Epidermal melanocyte (primary cell): ENCODE data around the gene PCDHGB7.
"Not testable (repeated sequence)": the region's sequence is repeated elsewhere in the genome, so short reads cannot be mapped to it uniquely, and the experiment has no call there.

Source experiments
- DNase-seq: peaks from one replicate; pipeline ENCODE4 v3.0.0; 2011; ENCODE audit warnings: low spot score; ENCODE audit not compliant: insufficient read length

Gene PCDHGB7

DNA sequence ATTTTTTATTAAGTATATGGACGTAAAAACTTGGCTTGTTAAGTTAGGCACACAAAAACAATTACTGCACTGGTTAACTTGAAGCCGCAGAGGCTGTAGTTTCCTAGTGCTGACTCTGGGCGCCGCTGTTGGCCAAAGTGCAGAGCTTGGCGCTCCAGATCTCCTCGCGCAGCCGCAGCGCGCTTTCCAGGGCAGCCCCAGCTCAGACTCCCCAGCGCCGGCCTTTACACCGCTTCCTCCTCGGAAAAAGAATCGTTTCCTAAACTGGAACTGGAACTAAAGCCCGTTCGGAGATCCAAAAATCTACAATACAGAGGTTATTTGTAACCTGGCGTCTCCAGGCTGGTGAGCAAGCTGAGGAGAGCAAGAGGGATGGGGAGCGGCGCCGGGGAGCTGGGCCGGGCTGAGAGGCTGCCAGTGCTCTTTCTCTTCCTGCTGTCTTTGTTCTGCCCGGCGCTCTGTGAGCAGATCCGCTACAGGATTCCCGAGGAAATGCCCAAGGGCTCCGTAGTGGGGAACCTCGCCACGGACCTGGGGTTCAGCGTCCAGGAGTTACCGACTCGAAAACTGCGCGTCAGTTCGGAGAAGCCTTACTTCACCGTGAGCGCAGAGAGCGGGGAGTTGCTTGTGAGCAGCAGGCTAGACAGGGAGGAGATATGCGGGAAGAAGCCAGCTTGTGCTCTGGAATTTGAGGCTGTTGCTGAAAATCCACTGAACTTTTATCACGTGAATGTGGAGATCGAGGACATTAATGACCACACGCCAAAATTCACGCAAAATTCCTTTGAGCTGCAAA is 19.5 kb upstream of the PCDHGB7 start, which contains the start of gene PCDHGB5:
TSS of gene PCDHGB5 (plus strand) at position 192 of the 796 bp plus-strand sequence. CDS start at position 373, 181 bp downstream.
- not testable (repeated sequence) for DNase-seq

DNA sequence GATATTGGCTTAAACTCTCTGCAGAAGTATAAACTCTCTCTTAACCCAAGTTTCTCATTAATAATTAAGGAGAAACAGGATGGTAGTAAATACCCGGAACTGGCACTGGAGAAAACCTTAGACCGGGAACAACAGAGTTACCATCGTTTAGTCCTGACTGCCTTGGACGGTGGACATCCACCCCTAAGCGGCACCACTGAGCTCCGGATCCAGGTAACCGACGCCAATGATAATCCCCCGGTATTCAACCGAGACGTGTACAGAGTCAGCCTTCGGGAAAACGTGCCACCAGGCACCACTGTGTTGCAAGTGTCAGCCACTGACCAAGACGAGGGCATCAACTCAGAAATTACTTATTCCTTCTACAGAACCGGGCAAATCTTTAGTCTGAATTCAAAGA is 18.9 kb upstream of the PCDHGB7 start:
- no peak for DNase-seq

DNA sequence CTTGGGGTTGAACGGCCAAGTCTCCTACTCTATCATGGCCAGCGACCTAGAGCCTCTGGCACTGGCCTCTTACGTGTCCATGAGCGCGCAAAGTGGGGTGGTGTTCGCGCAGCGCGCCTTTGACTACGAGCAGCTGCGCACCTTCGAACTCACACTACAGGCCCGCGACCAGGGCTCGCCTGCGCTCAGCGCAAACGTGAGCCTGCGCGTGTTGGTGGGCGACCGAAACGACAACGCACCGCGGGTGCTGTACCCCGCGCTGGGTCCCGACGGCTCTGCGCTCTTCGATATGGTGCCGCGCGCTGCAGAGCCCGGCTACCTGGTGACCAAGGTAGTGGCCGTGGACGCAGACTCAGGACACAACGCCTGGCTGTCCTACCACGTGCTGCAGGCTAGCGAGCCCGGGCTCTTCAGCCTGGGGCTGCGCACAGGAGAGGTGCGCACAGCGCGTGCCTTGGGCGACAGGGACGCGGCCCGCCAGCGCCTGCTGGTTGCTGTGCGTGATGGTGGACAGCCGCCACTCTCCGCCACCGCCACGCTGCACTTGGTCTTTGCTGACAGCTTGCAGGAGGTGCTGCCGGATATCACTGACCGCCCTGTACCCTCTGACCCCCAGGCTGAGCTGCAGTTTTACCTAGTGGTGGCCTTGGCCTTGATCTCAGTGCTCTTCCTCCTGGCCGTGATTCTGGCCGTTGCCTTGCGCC is 17.8 kb upstream of the PCDHGB7 start:
- no peak for DNase-seq

DNA sequence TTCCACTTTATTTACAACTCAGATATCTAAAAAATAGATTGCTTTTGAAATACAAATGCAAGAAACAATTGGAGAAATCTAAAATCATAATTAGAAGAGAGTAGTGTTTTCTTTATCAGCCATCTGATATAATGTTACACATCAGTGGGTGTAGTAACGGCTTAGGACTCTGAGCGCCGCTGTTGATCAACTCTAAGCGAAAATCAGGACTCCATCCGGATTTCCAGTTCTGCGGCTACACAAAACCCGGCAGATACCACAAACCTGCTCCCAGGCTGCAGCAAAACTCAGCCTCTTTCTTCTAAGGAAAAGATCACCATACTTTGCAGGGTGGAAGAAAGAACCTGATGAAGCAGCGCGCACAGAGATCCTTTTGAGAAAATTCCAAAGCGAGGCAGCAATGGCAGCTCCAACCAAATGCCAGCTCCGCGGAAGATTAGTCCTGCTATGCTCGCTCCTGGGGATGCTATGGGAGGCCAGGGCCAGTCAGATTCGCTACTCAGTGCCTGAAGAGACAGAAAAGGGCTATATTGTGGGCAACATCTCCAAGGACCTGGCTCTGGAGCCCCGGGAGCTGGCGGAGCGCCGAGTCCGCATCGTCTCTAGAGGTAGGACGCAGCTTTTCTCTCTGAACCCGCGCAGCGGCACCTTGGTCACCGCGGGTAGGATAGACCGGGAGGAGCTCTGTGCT is 14.8 kb upstream of the PCDHGB7 start, which contains the start of gene PCDHGA9:
TSS of gene PCDHGA9 (plus strand) at position 226 of the 691 bp plus-strand sequence. CDS start at position 401, 175 bp downstream.
- DNase-seq, result no peak

DNA sequence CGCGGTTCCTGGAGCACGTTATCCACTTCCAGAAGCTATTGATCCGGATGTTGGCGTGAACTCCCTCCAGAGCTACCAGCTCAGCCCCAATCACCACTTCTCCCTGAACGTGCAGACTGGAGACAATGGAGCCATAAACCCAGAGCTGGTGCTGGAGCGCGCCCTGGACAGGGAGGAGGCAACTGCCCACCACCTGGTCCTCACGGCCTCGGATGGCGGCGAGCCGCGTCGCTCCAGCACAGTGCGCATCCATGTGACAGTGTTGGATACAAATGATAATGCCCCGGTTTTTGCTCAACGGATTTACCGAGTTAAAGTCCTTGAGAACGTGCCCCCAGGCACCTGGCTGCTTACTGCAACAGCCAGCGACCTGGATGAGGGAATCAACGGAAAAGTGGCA is 14.1 kb upstream of the PCDHGB7 start:
- DNase-seq, result no peak

DNA sequence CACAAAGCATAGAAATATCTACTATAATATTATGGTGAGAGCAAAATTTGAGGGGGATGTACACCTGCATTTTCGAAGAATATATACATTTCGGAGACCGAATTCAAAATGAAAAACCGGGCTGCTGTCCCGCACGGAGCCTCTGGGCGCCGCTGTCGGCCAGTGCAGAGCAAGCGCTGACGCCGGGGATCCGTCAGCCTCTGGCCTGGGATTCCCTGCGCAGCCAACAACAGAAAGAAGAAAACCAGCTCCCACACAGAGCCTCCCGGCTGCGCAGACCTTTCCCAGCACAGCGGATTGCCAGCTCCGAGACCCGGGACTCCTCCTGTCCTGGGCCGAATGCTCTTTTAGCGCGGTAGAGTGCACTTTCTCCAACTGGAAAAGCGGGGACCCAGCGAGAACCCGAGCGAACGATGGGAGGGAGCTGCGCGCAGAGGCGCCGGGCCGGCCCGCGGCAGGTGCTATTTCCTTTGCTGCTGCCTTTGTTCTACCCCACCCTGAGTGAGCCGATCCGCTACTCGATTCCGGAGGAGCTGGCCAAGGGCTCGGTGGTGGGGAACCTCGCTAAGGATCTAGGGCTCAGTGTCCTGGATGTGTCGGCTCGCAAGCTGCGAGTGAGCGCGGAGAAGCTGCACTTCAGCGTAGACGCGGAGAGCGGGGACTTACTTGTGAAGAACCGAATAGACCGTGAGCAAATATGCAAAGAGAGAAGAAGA is 9.5 kb upstream of the PCDHGB7 start, which contains the start of gene PCDHGB6:
TSS of gene PCDHGB6 (plus strand) at position 232 of the 716 bp plus-strand sequence. CDS start at position 414, 182 bp downstream.
- not testable (repeated sequence) for DNase-seq

DNA sequence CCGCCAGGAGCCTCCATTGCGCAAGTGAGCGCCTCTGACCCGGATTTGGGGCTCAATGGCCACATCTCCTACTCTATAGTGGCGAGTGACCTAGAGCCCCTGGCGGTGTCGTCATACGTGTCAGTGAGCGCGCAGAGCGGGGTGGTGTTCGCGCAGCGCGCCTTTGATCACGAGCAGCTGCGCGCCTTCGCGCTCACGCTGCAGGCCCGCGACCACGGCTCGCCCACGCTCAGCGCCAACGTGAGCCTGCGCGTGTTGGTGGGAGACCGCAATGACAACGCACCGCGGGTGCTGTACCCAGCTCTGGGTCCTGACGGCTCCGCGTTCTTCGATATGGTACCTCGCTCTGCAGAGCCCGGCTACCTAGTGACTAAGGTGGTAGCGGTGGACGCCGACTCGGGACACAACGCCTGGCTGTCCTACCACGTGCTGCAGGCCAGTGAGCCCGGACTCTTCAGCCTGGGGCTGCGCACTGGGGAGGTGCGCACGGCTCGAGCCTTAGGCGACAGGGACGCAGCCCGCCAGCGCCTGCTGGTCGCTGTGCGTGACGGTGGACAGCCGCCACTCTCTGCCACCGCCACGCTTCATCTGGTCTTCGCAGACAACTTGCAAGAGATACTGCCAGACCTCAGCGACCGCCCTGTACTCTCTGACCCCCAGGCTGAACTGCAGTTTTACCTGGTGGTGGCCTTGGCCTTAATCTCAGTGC is 7.7 kb upstream of the PCDHGB7 start:
- no peak for DNase-seq

DNA sequence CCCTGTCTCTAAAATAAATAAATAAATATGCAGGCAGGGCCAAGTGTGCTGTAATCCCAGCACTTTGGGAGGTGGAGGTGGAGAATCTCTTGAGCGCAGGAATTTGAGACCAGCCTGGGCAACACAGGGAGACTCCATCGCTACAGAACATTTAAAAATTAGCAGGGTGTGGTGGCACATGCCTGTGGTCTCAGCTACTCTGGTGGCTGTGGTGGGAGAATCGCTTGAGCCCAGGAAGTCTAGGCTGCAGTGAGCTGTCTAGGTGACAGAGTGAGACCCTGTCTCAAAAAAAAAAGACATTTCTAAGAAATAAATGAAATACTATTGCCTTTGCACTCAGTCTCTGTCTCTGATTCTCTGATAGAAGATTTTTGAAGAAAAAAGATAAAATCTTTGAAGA is 5.9 kb upstream of the PCDHGB7 start:
- no peak for DNase-seq

DNA sequence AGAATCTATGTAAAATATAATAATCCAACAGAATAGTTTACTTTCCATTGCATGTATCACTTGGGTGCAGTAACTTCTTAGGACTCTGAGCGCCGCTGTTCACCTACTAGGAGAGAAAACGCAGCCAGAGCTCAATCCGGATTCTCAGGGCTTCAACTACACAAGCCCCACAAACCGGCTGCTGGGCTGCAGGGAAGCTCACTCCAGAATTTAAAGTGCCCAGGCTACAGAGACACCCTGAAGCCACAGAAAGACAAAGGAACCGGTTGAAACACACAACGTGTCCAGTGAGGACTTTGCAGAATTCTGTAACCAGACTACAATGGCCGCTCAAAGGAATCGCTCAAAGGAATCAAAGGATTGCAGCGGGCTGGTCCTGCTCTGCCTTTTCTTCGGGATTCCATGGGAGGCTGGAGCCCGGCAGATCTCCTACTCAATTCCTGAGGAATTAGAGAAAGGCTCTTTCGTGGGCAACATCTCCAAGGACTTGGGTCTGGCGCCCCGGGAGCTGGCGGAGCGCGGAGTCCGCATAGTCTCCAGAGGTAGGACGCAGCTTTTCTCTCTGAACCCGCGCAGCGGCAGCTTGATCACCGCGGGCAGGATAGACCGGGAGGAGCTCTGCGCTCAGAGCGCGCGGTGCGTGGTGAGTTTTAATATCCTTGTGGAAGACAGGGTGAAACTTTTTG is 4.5 kb upstream of the PCDHGB7 start, which contains the start of gene PCDHGA10:
TSS of gene PCDHGA10 (plus strand) at position 134 of the 686 bp plus-strand sequence. CDS start at position 323, 189 bp downstream.
- DNase-seq, result peak; percentile 46

DNA sequence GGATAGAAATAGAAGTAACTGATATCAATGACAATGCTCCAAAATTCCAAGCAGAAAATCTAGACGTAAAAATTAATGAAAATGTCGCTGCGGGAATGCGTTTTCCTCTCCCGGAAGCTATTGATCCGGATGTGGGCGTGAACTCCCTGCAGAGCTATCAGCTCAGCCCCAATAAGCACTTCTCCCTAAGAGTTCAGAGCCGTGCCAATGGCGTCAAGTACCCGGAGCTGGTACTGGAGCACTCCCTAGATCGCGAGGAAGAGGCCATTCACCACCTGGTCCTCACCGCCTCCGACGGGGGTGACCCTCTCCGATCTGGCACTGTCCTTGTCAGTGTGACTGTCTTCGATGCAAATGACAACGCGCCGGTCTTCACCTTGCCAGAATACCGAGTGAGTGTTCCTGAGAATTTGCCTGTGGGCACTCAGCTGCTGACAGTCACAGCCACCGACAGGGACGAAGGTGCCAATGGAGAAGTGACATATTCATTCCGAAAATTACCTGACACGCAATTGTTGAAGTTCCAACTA is 3.9 kb upstream of the PCDHGB7 start:
- no peak for DNase-seq

DNA sequence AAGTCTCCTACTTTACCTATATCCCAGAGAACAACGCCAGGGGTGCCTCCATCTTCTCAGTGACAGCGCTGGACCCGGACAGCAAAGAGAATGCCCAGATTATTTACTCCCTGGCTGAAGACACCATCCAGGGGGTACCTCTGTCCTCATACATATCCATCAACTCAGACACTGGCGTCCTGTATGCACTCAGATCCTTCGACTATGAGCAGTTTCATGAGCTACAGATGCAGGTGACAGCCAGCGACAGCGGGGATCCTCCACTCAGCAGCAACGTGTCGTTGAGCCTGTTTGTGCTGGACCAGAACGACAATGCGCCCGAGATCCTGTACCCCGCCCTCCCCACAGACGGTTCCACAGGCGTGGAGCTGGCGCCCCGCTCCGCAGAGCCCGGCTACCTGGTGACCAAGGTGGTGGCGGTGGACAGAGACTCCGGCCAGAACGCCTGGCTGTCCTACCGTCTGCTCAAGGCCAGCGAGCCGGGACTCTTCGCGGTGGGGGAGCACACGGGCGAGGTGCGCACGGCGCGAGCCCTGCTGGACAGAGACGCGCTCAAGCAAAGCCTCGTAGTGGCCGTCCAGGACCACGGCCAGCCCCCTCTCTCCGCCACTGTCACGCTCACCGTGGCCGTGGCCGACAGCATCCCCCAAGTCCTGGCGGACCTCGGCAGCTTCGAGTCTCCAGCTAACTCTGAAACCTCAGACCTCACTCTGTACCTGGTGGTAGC is 2.8 kb upstream of the PCDHGB7 start:
- DNase-seq, result not testable (repeated sequence)

DNA sequence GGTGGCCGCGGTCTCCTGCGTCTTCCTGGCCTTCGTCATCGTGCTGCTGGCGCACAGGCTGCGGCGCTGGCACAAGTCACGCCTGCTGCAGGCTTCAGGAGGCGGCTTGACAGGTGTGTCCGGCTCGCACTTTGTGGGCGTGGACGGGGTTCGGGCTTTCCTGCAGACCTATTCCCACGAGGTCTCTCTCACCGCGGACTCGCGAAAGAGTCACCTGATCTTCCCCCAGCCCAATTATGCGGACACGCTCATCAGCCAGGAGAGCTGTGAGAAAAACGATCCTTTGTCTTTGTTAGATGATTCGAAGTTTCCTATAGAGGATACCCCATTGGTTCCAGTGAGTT is 2.2 kb upstream of the PCDHGB7 start:
- not testable (repeated sequence) for DNase-seq

DNA sequence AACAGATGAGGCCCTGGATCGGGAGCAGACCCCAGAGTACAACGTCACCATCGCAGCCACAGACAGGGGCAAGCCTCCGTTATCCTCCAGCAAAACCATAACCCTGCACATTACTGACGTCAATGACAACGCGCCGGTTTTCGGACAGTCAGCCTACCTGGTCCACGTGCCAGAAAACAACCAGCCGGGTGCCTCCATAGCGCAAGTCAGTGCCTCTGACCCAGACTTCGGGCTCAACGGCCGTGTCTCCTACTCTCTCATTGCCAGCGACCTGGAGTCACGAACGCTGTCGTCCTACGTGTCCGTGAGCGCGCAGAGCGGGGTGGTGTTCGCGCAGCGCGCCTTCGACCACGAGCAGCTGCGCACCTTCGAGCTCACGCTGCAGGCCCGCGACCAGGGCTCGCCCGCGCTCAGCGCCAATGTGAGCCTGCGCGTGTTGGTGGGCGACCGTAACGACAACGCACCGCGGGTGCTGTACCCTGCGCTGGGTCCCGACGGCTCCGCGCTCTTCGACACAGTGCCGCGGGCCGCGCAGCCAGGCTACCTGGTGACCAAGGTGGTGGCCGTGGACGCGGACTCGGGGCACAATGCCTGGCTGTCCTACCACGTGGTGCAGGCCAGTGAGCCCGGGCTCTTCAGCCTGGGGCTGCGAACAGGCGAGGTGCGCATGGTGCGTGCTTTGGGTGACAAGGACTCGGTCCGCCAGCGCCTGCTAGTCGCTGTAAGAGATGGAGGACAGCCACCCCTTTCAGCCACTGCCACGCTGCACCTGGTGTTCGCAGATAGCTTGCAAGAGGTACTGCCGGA is 1.8 kb downstream of the PCDHGB7 start:
- no peak for DNase-seq

DNA sequence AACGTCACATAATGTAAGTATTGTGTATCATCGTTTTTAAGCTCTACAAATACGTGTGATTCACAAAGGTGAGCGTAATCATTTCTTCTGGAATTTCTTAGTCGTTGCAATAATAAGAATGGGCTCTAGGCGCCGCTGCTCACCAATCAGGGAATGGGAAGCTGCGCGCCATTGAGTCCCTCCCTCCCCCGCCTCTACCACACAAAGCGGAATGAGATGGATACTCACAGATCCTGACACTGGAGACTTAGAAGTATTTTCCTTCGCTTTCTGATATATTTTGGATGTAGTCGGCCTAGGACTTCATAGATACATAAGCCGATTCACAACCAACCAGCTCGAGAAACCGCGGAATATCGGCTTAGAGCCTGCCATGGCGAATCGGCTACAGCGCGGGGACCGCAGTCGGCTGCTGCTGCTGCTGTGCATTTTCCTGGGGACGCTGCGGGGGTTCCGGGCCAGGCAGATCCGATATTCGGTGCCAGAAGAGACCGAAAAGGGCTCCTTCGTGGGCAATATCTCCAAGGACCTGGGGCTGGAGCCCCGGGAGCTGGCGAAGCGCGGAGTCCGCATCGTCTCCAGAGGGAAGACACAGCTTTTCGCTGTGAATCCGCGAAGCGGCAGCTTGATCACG is 3.5 kb downstream of the PCDHGB7 start, which contains the start of gene PCDHGA11:
TSS of gene PCDHGA11 (plus strand) at position 197 of the 634 bp plus-strand sequence. CDS start at position 374, 177 bp downstream.
- DNase-seq, result no peak

DNA sequence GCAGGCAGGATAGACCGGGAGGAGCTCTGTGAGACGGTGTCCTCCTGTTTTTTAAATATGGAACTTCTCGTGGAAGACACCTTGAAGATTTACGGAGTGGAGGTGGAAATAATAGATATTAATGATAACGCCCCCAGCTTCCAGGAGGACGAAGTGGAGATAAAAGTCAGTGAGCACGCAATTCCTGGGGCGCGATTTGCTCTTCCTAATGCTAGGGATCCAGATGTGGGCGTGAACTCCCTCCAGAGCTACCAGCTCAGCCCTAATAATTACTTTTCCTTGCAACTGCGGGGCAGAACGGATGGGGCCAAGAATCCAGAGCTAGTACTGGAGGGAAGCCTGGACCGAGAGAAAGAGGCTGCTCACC is 4.0 kb downstream of the PCDHGB7 start:
- no peak for DNase-seq

DNA sequence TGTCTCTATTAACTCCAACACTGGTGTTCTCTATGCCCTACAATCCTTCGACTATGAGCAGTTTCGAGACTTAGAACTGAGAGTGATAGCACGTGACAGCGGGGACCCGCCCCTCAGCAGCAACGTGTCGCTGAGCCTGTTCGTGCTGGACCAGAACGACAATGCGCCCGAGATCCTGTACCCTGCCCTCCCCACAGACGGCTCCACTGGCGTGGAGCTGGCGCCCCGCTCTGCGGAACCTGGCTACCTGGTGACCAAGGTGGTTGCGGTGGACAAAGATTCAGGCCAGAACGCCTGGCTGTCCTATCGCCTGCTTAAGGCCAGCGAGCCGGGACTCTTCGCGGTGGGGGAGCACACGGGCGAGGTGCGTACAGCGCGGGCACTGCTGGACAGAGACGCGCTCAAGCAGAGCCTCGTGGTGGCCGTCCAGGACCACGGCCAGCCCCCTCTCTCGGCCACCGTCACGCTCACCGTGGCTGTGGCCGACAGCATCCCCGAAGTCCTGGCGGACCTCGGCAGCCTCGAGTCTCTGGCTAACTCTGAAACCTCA is 5.3 kb downstream of the PCDHGB7 start:
- no peak for DNase-seq

DNA sequence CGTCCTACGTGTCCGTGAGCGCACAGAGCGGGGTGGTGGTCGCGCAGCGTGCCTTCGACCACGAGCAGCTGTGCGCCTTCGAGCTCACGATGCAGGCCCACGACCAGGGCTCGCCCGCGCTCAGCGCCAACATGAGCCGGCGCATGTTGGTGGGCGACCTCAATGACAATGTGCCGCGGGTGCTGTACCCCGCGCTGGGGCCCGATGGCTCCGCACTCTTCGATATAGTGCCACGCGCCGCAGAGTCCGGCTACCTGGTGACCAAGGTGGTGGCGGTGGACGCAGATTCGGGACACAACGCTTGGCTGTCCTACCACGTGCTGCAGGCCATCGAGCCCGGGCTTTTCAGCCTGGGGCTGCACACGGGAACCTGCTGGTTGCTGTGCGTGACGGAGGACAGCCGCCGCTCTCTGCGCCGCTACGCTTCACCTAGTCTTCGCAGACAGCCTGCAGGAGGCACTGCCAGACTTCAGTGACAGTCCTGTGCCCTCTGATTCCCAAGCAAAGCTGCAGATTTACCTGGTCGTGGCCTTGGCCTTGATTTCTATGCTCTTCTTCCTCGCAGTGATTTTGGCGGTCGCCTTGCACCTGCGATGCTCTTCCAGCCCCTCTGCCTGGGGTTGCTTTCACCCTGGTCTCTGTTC is 10.4 kb downstream of the PCDHGB7 start:
- no peak for DNase-seq
